Mucosa of descending colon (tissue), 3 donors: ENCODE data around the gene CHCHD5. TPM values are rescaled to one million over a fixed set of nuclear protein-coding genes. Genes with fewer than 3 reads are reported as not detected.
"Not testable (repeated sequence)": the region's sequence is repeated elsewhere in the genome, so short reads cannot be mapped to it uniquely, and the experiment has no call there.

ENCODE experiments used
- ATAC-seq: fragments of 200-7000 bp; cut with Tn5 transposase; one replicate; pipeline ENCODE4 v1.9.1; 2020; ENCODE audit warnings: mild to moderate bottlenecking, moderate library complexity
- DNase-seq, 3 donors: peaks; one replicate each; pipeline ENCODE4 v3.0.0-alpha.2; 2020
- H3K36me3 ChIP-seq: fragments of 200-600 bp; one replicate; pipeline ENCODE4 v1.8.0; 2021; ENCODE audit warnings: low read depth, mild to moderate bottlenecking
- H3K4me1 ChIP-seq: fragments of 200-600 bp; one replicate; pipeline ENCODE4 v1.8.0; 2021; ENCODE audit warnings: low read depth, mild to moderate bottlenecking
- H3K4me3 ChIP-seq: fragments of 200-600 bp; one replicate; pipeline ENCODE4 v1.8.0; 2021; ENCODE audit warnings: mild to moderate bottlenecking
- H3K9me3 ChIP-seq: fragments of 200-600 bp; one replicate; pipeline ENCODE4 v1.8.0; 2021; ENCODE audit warnings: mild to moderate bottlenecking
- intact Hi-C, 2 donors: fragments of 100-400 bp; cut with DNase I in 1 of 2; cut with micrococcal nuclease in 1 of 2; formaldehyde crosslinking; loops; one replicate each; pipeline versions ENCODE4 v1.11.0 to v1.11.1; 2022; cut with DNase I, micrococcal nuclease
- long read RNA-seq, 2 donors: library from polyadenylated mRNA; unstranded; transcript quantifications; one replicate each; pipeline ENCODE4 v2.0.0, GENCODE V29; 2019 to 2021
- total RNA-seq, 3 donors: library from RNA; stranded (reverse); fragmentation: NEBNext Ultra II Directional in 2 of 3; extraction: Animal tissue kit (Norgen Biotek cat#: 25700) in 2 of 3; gene quantifications; one replicate each; pipeline versions ENCODE4 v1.2.1 to v1.2.4, GENCODE V29; 2021 to 2023
- TF ChIP-seq, protein P1 (sequence below): fragments of 200-600 bp; IDR thresholded peaks from one replicate; pipeline ENCODE4 v1.8.0; 2022; ENCODE audit warnings: antibody characterized with exemption, mild to moderate bottlenecking
- donor health status: DM: no; HTN: no; CAD: no; lungs with moderate emphysema.
- donor health status: DM: no; HTN: no; CAD: no.
- donor health status: DM: no; HTN: yes; CAD: no.

CHCHD5 gene, protein sequence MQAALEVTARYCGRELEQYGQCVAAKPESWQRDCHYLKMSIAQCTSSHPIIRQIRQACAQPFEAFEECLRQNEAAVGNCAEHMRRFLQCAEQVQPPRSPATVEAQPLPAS
- 10 to 100 TPM; 20.9 to 28.8 (median 26.1) TPM for total RNA-seq
- long read RNA-seq, donor 1, transcript CHCHD5-201 (4 exons, 691 nt), result major isoform, 13 of 18 reads
- long read RNA-seq, donor 1, partial matches to known transcripts, result 1 of 18 reads
- long read RNA-seq, donor 1, other reads (novel, unspliced or antisense), result 4 of 18 reads
- long read RNA-seq, donor 2, transcript CHCHD5-201 (4 exons, 691 nt), result major isoform, 28 of 32 reads
- long read RNA-seq, donor 2, partial matches to known transcripts, result 1 of 32 reads
- long read RNA-seq, donor 2, other reads (novel, unspliced or antisense), result 3 of 32 reads

DNA sequence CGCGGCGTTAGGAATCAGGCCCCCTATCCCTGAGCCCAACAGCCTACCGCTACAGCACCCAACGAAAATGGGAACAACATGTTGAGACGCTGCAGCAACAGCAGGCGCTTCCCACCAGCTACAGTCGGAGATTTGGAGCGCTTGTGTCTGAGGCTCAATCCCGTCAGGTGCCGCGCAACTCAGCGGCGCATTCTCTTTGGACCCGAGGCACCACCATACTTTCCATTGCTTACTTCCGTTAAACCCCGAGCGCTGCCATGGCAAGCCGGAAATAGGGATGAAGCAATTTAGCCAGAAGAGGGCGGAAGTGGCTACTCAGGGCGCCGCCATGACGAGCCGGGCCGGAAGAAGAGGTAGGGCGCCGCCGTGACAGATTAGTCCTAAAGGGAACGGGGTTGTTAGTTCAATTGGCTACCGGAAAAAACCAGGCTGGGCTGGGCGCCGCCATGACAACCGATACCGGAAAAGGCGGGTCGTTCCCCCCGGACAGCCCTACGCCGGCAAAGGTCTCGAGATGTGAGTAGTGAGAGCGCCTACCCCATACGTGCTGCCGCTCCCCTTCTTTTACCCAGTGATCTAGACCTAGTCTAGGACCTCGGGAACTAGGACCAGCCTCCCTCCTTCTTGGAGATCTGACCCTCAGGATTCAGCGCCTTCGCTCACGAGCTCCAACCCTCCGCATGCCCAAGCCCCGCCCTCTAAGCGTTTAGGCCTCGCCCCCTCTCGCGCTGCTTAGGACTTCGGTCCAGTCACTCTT lies at the start of gene CHCHD5:
TSS of gene CHCHD5 (plus strand) at position 476 of the 757 bp plus-strand sequence. CDS start at position 515, 39 bp downstream.
- peak; percentile 94 to 97 (median 96) for DNase-seq
- Histone ChIP-seq H3K4me3 (peak within 1 kb of the TSS; percentile 38), H3K9me3 (no peaks in the 10 kb centered on the region), H3K4me1 (peaks cover 10% of the 10 kb centered on the region), H3K36me3 (no peaks in the 10 kb centered on the region)
- TF ChIP-seq, protein P1, sequence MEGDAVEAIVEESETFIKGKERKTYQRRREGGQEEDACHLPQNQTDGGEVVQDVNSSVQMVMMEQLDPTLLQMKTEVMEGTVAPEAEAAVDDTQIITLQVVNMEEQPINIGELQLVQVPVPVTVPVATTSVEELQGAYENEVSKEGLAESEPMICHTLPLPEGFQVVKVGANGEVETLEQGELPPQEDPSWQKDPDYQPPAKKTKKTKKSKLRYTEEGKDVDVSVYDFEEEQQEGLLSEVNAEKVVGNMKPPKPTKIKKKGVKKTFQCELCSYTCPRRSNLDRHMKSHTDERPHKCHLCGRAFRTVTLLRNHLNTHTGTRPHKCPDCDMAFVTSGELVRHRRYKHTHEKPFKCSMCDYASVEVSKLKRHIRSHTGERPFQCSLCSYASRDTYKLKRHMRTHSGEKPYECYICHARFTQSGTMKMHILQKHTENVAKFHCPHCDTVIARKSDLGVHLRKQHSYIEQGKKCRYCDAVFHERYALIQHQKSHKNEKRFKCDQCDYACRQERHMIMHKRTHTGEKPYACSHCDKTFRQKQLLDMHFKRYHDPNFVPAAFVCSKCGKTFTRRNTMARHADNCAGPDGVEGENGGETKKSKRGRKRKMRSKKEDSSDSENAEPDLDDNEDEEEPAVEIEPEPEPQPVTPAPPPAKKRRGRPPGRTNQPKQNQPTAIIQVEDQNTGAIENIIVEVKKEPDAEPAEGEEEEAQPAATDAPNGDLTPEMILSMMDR, result peak; percentile 15
- ATAC-seq, result peak; percentile 96
- intact Hi-C loops, result no loop called here

DNA sequence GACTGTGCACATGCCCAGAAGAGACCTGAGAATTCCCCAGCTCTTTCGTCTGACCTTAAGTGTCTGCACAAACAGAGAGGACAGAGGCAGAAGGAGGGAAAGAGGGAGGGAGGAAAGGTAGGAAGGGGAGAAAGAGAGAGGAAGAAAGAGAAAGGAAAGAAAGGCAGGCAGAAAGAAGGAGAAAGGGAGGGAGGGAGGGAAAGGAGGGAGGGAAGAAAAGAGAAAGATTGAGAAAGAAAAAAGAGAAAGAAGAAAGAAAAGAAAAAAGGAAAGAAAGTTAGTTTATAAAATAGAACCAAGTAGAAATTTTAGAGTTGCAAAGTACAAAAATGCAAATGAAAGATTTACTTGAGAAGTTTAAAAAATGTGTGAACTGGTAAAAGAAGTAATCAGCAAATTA lies 49.6 kb upstream of the CHCHD5 start:
- Histone ChIP-seq H3K9me3 (no peaks in the 10 kb centered on the region), H3K4me3 (no peak overlapping the region), H3K36me3 (no peaks in the 10 kb centered on the region), H3K4me1 (no peaks in the 10 kb centered on the region)
- intact Hi-C loops, result no loop called here
- ATAC-seq (no peak), DNase-seq (no peak)
- TF ChIP-seq, protein P1, result no peak

DNA sequence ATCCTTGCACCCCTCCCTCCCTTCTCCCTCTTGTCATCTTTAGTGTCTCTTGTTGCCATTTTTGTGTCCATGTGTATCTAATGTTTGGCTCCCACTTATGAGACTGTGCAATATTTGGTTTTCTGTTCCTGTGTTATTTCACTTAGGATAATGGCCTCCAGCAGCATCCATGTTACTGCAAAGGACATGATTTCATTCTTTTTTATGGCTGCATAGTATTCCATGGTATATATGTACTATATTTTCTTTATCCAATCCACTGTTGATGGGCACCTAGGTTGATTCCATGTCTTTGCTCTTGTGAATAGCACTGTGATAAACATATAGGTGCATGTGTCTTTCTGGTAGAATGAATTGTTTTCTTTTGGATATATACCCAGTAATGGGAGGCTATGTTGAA lies 47.7 kb upstream of the CHCHD5 start:
- H3K36me3 ChIP-seq, ATAC-seq, H3K4me1 ChIP-seq, H3K4me3 ChIP-seq, H3K9me3 ChIP-seq, DNase-seq, intact Hi-C loops: not testable (repeated sequence)

DNA sequence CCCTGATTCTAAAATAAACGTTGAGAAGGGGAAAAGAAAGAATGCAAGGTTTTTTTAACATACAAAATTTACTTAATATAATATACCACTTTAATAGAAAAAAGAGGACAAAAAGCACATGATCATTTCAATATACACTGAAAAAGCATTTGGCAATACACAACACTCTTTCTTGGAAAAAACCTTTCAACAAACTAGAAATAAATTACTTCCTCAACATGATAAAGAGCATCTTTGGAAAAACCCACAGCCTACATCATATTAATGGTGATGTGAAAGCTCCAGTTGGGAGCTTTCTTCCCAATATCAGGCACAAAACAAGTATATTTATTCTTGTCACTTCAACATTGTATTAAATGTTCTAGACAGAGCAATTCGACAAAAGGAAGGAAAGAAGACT lies 45.1 kb upstream of the CHCHD5 start:
- DNase-seq (no peak), ATAC-seq (no peak)
- Histone ChIP-seq H3K4me3 (no peak overlapping the region), H3K36me3 (no peaks in the 10 kb centered on the region), H3K4me1 (peaks cover 15% of the 10 kb centered on the region), H3K9me3 (no peaks in the 10 kb centered on the region)
- intact Hi-C loops, result no loop called here
- TF ChIP-seq, protein P1, result no peak

DNA sequence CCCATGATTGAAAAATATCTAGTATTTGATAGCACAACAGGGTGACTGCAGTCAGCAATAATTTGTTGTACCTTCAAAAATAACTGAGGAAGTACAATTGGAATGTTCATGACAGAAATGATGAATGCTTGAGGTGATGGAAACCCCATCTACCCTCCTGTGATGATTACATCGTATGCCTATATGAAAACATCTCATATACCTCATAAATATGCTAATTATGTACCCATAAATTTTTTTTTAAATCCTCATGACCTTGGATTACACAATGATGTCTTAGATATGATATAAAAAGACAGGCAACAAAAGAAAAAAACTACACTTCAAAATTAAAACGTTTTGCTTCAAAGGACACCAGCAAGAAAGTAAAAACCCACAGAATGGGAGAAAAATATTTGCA lies 43.5 kb upstream of the CHCHD5 start:
- DNase-seq, result no peak
- Histone ChIP-seq H3K4me1 (peaks cover 15% of the 10 kb centered on the region), H3K36me3 (no peaks in the 10 kb centered on the region), H3K4me3 (no peak overlapping the region), H3K9me3 (no peaks in the 10 kb centered on the region)
- no peak for ATAC-seq
- TF ChIP-seq, protein P1, result no peak
- intact Hi-C loops, result no loop called here
